HG03103 (cell line): ENCODE results near the gene NPTX1.

ENCODE experiments used
- ATAC-seq: cut with Tn5 transposase; IDR thresholded peaks from one replicate; pipeline ENCODE4 v1.9.1; 2021; ENCODE audit warnings: low read depth; ENCODE audit not compliant: unreplicated experiment

The NPTX1 gene

GRCh38 chr17:80463784-80464400 is 12.5 kb downstream of the NPTX1 start:
- no peak for ATAC-seq

GRCh38 chr17:80461528-80462160 is 14.8 kb downstream of the NPTX1 start:
- ATAC-seq, result no peak

GRCh38 chr17:80460429-80460834 is 16.0 kb downstream of the NPTX1 start:
- no peak for ATAC-seq

GRCh38 chr17:80459234-80459633 is 17.2 kb downstream of the NPTX1 start:
- ATAC-seq, result no peak

- ATAC-seq, result no peak
Measured at GRCh38 chr17:80458016-80458415, 18.4 kb downstream of the NPTX1 start.

- no peak for ATAC-seq
Measured at GRCh38 chr17:80457236-80457856, 19.1 kb downstream of the NPTX1 start.

- ATAC-seq, result no peak
Measured at GRCh38 chr17:80456465-80457235, 19.8 kb downstream of the NPTX1 start.

- ATAC-seq, result no peak
Measured at GRCh38 chr17:80455784-80456183, 20.6 kb downstream of the NPTX1 start.

GRCh38 chr17:80455336-80455710 is 21.1 kb downstream of the NPTX1 start:
- no peak for ATAC-seq

- peak; percentile 85 for ATAC-seq
Measured at GRCh38 chr17:80454557-80455335, 21.7 kb downstream of the NPTX1 start.

- peak; percentile 20 for ATAC-seq
Measured at GRCh38 chr17:80453998-80454556, 22.3 kb downstream of the NPTX1 start.

GRCh38 chr17:80453126-80453997 is 23.0 kb downstream of the NPTX1 start:
- ATAC-seq, result no peak

- ATAC-seq, result no peak
Measured at GRCh38 chr17:80452173-80452915, 24.1 kb downstream of the NPTX1 start.

GRCh38 chr17:80451104-80451775 is 25.2 kb downstream of the NPTX1 start:
- ATAC-seq, result no peak

- no peak for ATAC-seq
Measured at GRCh38 chr17:80449930-80450576, 26.4 kb downstream of the NPTX1 start.

GRCh38 chr17:80449194-80449929 is 27.0 kb downstream of the NPTX1 start:
- ATAC-seq, result no peak

GRCh38 chr17:80447790-80448189 is 28.6 kb downstream of the NPTX1 start:
- ATAC-seq, result no peak
